ENCODE results near the gene FOSB.

- TF ChIP-seq, protein P1, sequence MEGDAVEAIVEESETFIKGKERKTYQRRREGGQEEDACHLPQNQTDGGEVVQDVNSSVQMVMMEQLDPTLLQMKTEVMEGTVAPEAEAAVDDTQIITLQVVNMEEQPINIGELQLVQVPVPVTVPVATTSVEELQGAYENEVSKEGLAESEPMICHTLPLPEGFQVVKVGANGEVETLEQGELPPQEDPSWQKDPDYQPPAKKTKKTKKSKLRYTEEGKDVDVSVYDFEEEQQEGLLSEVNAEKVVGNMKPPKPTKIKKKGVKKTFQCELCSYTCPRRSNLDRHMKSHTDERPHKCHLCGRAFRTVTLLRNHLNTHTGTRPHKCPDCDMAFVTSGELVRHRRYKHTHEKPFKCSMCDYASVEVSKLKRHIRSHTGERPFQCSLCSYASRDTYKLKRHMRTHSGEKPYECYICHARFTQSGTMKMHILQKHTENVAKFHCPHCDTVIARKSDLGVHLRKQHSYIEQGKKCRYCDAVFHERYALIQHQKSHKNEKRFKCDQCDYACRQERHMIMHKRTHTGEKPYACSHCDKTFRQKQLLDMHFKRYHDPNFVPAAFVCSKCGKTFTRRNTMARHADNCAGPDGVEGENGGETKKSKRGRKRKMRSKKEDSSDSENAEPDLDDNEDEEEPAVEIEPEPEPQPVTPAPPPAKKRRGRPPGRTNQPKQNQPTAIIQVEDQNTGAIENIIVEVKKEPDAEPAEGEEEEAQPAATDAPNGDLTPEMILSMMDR (IDR thresholded peaks at IDR 0.05): peak in 2 of 5 experiments; percentile 11 to 28
- TF ChIP-seq POLR2A (IDR thresholded peaks at IDR 0.05): no peak
Measured at GRCh38 chr19:45446295-45446694, 21.5 kb upstream of the FOSB start.

All from tibial nerve (tissue), 3 donors.